COLO668 (cell line): ENCODE results near the gene ZNF804A.
"Not testable (repeated sequence)": the region's sequence is repeated elsewhere in the genome, so short reads cannot be mapped to it uniquely, and the experiment has no call there.

Experiments used
- DNase-seq: peaks from one replicate; lab custom pipeline; 2025; ENCODE audit not compliant: unreplicated experiment; lab: John Stamatoyannopoulos, UW

ZNF804A gene

GRCh38 chr2:184815824-184816223 lies 217.5 kb downstream of the ZNF804A start:
- DNase-seq = no peak

- DNase-seq = no peak
Measured at GRCh38 chr2:184824597-184824996, 226.3 kb downstream of the ZNF804A start.

GRCh38 chr2:184830531-184830930 lies 232.2 kb downstream of the ZNF804A start:
- DNase-seq = no peak

- DNase-seq = no peak
Measured at GRCh38 chr2:184834699-184835397, 236.5 kb downstream of the ZNF804A start.

- no peak for DNase-seq
Measured at GRCh38 chr2:184835398-184835715, 237.0 kb downstream of the ZNF804A start.

DNA sequence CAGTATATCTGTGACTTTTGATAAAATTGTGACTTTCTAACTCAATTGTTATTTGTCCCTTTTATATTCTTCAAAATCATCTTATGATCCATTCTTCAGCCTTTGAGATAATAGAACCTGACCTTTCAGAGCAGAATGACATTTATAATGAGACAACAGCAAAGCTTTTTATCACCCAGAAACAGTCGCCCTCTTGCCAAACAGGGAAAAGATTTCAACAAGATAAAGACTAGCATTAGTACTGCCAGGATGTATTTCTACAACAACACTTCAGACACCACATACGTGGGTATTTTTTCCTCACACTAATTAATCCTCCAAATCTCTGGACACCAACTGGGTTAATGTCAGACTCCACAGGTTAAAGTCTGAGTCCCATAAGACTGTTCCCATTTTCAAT lies 249.0 kb downstream of the ZNF804A start:
- no peak for DNase-seq

GRCh38 chr2:184849516-184849915 lies 251.2 kb downstream of the ZNF804A start:
- no peak for DNase-seq

- no peak for DNase-seq
Measured at GRCh38 chr2:184851576-184851975, 253.2 kb downstream of the ZNF804A start.

- no peak for DNase-seq
Measured at GRCh38 chr2:184859187-184859586, 260.9 kb downstream of the ZNF804A start.

- DNase-seq = no peak
Measured at GRCh38 chr2:184860744-184861143, 262.4 kb downstream of the ZNF804A start.

DNA sequence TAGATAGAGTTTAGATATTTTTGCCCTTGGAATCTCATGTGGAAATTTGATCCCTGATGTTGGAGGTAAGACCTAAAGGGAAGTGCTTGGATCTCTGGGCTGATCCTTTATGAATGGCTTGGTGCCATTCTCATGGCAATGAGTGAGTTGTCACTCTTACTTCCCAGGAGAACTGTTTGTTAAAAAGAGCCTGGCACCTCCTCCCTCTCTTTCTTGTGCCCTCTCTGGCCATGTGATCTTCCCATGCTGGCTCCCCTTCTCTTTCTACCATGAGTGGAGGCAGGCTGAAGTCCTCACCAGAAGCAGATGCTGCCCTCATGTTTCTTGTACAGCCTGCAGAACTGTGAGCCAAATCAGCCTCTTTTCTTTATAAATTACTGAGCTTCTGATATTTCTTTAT lies 276.9 kb downstream of the ZNF804A start:
- DNase-seq = no peak

GRCh38 chr2:184875911-184876310 lies 277.6 kb downstream of the ZNF804A start:
- DNase-seq = no peak

- no peak for DNase-seq
Measured at GRCh38 chr2:184877909-184878308, 279.6 kb downstream of the ZNF804A start.

GRCh38 chr2:184879671-184880070 lies 281.3 kb downstream of the ZNF804A start:
- no peak for DNase-seq

DNA sequence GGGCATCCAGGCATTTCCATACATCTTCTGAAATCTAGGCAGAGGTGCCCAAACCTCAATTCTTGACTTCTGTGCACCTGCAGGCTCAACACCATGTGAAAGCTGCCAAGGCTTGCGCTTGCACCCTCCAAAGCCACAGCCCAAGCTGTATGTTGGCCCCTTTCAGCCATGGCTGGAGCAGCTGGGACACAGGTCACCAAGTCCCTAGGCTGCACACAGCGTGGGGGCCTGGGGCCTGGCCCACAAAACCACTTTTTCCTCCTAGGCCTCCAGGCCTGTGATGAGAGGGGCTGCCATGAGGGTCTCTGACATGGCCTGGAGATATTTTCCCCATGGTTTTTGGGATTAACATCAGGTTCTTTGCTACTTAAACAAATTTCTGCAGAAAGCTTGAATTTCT lies 288.3 kb downstream of the ZNF804A start:
- not testable (repeated sequence) for DNase-seq

DNA sequence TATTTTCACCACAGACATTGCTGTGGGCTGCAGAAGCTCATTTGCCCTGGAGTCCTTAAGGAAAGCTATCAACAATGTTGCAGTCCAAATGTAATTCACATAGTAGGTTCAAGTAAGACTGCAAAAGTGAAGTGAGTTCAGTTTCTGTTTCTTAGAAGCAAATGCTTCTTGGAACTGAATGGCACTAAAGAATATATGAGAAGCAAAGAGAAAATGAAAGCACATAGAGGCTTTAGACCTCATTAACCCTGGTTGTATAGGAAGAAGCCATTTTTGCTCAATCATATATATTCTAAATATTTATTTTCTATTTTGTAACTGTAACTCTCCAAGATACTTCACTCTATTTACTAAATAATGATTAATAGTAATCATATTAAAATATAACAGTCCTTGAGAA lies 292.0 kb downstream of the ZNF804A start:
- DNase-seq = no peak

DNA sequence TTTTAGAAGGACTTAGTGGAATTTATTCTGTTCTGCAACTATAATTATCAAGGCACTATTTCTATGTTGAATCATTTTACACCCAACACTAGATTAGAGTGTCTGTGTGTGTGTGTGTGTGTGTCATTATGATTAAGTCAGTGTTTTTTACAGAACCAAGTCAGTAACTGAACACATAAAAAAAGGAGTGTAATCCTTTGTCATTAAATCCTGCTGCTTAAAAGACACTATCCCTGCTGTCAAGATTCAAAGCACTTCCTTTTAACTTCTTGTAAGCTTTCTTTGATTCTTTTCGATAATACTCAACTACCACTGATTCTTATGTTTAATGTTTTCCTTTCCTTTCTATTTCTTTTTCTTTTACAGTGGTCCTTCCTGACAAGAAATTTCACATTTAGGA lies 306.7 kb downstream of the ZNF804A start:
- DNase-seq = no peak

GRCh38 chr2:184906160-184906559 lies 307.8 kb downstream of the ZNF804A start:
- no peak for DNase-seq

DNA sequence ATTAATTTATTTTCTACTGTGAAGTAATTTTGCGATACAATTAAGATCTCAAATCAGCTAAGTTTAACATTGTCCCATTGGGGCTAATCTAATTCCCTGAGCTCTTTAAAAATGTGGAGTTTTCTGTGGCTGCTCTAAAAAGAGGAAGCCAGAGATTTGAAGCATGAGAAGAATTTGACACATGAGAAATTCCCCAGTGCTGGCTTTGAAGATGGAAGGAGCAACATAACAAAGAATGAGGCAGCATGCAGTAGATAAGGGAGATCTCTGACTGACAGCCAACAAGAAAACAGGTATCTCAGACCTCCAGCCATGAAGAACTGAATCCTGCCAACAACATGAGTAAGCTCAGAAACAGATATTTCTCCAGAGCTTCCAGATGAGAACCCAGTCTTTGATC lies 308.4 kb downstream of the ZNF804A start:
- no peak for DNase-seq

DNA sequence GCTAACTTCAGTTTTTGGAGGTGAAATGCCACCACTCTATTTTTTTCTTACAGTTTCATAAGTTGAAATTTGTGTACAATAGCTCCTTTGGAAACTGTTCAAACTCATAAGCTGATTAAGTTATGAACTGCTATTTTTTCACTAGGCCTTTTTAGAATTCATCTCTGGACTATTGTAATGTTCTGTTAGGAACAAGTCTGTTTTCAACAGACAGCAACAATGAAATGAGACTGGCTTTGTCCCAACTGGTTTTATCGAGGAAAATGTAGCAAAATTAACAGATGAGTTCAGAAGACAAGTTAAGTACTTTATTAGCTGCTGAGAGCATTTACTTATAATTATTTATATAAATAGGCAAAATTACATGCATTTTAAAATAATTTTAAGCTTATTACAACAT lies 310.6 kb downstream of the ZNF804A start:
- DNase-seq = no peak

DNA sequence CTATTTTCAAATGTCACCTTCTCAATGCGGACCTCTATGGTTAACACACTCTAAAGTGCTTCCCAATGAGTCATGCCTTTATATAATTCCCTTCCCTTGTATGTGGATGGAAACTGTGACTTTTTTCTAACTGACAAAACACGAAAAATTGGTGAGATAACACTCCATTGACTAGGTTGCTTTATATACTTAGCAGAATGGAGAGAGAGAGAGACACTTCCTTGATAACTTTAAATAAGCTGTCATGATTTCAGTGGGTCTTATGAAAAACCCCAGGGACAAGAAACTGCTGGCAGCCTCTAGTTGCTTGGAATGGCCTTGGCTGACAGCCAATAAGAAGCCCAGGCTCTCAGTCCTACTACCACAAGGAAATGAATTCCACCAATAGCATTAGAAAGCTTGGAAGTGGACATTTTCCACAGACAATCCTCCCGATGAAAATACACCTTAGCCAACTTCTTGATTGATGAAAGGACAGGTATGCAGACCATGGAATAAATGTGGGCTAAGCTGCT lies 322.2 kb downstream of the ZNF804A start:
- no peak for DNase-seq

- DNase-seq = no peak
Measured at GRCh38 chr2:184921676-184922075, 323.3 kb downstream of the ZNF804A start.

DNA sequence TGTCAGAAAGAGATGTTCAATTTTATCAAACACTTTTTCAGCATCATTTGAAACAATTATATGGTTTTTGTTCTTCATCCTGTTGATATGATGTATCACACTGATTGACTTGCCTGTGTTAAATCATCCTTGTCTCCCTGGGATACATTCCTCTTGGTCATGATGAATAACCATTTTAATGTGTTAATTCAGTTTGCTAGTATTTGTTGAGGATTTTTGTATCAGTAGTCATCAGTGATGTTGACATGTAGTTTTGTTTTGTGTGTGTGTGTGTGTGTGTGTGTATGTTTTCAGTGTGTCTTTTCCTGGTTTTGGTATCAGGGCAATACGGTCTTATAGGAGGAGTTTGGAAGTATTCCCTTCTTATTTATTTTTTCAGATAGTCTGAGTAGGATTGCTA lies 325.4 kb downstream of the ZNF804A start:
- DNase-seq = no peak
